HG02884 (cell line): Measurements from ENCODE around the gene BEGAIN.

Experiments used
- ATAC-seq: cut with Tn5 transposase; IDR thresholded peaks from one replicate; pipeline ENCODE4 v1.9.1; 2021; ENCODE audit warnings: mild to moderate bottlenecking, moderate library complexity; ENCODE audit not compliant: unreplicated experiment

Gene BEGAIN

DNA sequence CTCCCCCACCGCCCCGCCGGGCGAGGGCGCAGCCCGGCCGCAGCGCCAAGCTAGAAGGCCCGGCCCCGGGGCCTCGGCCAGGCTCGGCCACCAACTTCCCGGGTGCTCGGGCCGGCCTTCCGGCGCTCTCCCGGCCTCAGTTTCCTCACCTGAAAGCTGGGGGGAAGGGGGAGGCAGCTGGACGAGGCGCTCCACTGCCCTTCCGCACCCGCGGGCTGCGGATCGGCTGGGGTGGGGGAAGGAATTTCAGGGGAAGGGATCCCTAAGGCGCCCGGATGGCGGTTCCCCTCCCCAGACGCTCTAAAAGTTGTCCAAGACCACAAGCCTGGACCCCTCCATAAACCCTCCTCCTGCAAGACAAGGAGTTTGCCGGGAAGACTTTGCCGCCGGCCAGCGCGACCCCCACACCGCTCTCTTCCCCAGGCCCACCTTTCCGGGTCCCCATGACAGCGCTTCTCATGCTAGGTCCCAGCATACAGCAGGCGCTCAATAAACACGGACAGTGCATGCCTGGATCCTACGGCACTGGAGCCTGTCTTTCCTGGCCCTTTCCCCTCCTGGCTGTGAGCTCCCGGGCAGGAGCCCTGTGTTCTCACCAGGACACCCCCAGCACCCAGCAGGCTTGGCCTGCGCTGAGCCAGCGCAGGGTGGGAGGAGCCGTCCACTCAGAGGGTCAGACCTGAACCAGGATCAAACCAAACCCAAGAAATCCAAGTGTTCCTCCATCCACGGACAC, 18.1 kb downstream of the BEGAIN start:
- ATAC-seq: no peak

DNA sequence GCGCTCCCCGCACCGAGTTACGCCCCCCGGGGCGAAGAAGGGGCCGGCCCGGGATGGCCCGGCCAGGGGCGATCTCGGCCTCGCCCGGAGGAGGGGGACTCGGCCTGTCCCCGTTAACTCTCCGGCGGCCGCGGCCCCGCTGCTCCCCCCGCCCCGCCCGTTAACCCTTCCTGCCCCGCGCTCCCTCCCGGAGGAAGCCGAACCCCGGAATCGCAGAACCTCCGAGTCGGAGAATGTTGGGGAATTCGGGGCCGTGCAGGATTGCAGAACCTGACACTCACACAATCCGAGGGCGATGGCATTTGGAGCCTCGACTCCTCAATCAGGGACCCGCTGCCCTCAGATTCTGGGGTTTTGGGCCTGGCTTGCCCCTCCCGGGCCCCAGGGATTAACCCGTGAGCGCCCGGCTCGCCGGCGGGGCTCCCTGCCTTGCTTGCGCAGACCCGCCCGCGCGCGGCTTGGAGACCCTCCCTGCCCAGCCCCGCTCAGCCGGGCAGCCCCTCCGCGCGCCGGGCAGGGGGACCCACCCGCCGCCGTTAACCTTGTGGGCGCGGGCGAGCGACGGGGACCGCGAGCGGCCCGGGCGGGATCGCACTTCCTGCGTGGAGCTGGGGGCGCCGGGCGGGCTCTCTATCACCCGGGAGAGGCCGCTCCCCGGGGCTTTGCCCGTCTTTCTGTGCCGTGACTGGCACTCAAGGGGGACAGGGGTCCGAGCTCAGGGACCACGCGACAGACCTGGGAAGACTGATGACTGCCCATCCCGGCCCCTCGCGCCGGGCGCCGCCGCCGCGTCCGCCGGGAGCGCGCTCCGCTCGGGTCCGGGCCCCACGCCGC, 18.8 kb downstream of the BEGAIN start:
- no peak for ATAC-seq

- ATAC-seq: no peak
These were observed 19.4 kb downstream of the BEGAIN start for GRCh38 chr14:100567877-100568163.

DNA sequence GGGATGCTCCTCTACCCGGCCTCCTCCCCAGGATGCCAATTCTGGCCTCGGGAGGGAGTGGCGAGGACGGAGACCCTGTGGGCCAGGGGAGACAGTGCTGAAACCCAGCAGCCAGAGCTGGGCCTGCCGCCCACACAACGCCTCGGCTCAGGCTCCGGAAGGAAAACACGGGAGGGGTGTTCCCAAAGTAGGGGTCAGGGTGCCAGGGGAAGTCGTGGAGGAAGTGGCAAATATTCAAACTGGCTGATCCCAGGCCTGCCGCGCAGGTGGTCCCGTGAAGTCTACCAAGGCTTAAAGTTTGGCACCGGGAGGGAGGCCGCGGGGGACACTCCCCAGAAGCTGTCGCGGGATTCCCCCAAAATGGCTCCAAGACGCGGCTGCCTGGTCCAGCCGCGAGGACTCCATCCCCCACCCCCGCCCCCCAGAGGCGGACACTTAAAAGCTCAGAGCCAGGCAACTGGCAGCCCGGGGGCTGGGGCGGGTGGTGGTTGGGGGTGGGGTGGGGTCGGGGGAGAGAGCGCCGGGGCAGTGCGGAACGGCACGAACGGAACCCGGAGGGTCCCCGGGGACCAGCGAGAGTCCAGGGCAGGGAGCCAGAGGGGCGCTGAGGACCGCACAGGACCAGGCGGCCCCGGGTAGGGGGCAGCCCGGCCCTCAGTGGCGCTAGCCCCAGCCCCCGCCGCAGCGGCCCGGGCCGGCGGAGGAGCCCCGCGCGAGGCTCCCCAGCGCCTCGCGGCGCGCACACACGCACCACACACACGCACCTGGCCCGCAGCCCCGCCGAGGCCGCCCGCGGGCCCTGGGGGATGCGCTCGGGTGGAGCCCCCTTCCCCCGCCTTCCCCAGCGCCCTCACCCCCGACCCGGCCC, 20.0 kb downstream of the BEGAIN start:
- no peak for ATAC-seq

GRCh38 chr14:100566586-100566985, 20.6 kb downstream of the BEGAIN start:
- ATAC-seq: no peak

GRCh38 chr14:100566119-100566518, 21.1 kb downstream of the BEGAIN start:
- no peak for ATAC-seq

GRCh38 chr14:100565650-100566049, 21.6 kb downstream of the BEGAIN start:
- no peak for ATAC-seq

GRCh38 chr14:100564512-100564911, 22.7 kb downstream of the BEGAIN start:
- no peak for ATAC-seq

GRCh38 chr14:100562751-100563150, 24.5 kb downstream of the BEGAIN start:
- ATAC-seq: no peak

GRCh38 chr14:100561005-100561404, 26.2 kb downstream of the BEGAIN start:
- no peak for ATAC-seq

DNA sequence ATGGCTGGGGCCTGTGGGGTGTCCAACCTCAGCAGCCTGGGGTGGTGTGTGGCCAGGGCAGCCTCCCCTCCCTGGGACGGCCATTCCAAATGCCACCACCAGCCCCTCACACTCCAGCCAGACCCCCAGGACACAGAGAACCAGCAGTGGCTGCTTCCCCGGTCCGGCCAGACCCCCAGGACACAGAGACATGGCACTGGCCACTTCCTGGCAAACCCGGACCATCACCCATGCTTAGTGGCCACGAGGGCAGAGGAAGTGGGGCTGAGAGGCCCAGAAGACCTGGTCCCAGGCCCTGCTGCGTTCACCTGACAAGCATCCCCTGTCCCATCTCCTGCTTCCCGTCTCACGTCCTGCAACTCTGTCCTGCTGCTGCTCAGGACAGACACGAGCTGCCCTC, 26.7 kb downstream of the BEGAIN start:
- no peak for ATAC-seq

- ATAC-seq: no peak
These were observed 27.8 kb downstream of the BEGAIN start for GRCh38 chr14:100559455-100559854.

- ATAC-seq: no peak
These were observed 28.3 kb downstream of the BEGAIN start for GRCh38 chr14:100558966-100559365.

- ATAC-seq: no peak
These were observed 29.0 kb downstream of the BEGAIN start for GRCh38 chr14:100558226-100558625.

DNA sequence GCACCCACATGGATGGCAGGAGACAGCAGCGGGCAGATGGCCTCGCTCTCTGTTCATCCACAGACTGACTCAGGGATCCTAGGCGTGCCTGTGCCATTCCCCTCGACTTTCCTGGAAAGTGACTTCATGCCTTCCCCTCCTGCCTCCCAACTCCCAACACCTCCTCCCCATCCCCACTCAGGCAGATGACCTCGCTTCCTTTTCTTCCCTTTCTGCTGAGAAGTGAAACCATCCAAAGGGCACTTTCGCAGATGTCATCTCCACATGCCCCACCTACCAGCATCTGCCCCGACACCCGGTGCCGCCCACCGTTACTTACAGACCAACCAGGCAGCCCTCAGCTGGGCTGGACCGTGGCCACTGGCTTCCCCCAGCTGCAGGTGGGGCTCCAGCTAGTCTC, 29.6 kb downstream of the BEGAIN start:
- ATAC-seq: no peak

- no peak for ATAC-seq
These were observed 30.2 kb downstream of the BEGAIN start for GRCh38 chr14:100556936-100557505.

- no peak for ATAC-seq
These were observed 31.1 kb downstream of the BEGAIN start for GRCh38 chr14:100556140-100556475.

GRCh38 chr14:100555436-100556139, 31.6 kb downstream of the BEGAIN start:
- no peak for ATAC-seq

GRCh38 chr14:100554696-100555320, 32.4 kb downstream of the BEGAIN start:
- no peak for ATAC-seq

GRCh38 chr14:100554082-100554677, 33.0 kb downstream of the BEGAIN start:
- ATAC-seq: no peak
